Measurements from ENCODE around the gene MAST4. TPM values are rescaled to one million over a fixed set of nuclear protein-coding genes. Genes with fewer than 3 reads are reported as not detected.

The MAST4 gene
- total RNA-seq, 5 donors from 2014 or later (not counting 1 experiment from before 2014, with no cell fraction given): 26.1 to 35.5 (median 32.0) TPM

GRCh38 chr5:66867618-66868322 is 271.6 kb downstream of the MAST4 start:
- Mint-ChIP-seq H3K9me3 (no peaks in the 10 kb centered on the region), H3K27me3 (peaks cover 3 to 13% of the 10 kb centered on the region in 2 donors), H3K4me1 (no peaks in the 10 kb centered on the region), H3K27ac (no peak overlapping the region), H3K4me3 (no peak overlapping the region), H3K36me3 (no peaks in the 10 kb centered on the region)
- DNase-seq (no peak), ATAC-seq (replicated peaks in 1 of 4) (no peak)
- ChIA-PET CTCF (no interaction called here), POLR2A (interaction anchor here in 1 of 2 donors (0.6 kb wide), 1 partner anchor 100 kb away, joined by 5 read pairs; no protein-coding TSS in a partner anchor)
- Histone ChIP-seq H3K4me1 (ENCODE audit: control insufficient read depth in 1 of 2, extremely low read depth in 1 of 2, insufficient read depth in 2 of 2, low read length in 2 of 2) (no peaks in the 10 kb centered on the region), H3K4me3 (ENCODE audit: control insufficient read depth in 1 of 2, extremely low read depth in 1 of 2, low read length in 1 of 2) (no peak overlapping the region), H3K27me3 (replicated peaks in 1 of 2; ENCODE audit: control insufficient read depth in 2 of 2, extremely low read depth in 1 of 2, insufficient read depth in 2 of 2, low read length in 1 of 2) (peaks cover 0 to 9% of the 10 kb centered on the region in 2 experiments), H3K27ac (ENCODE audit: low read length) (no peak overlapping the region), H3K9me3 (no peaks in the 10 kb centered on the region), H3K36me3 (ENCODE audit: control insufficient read depth in 2 of 2, extremely low read depth in 1 of 2, insufficient read depth in 1 of 2, low read length in 1 of 2) (no peaks in the 10 kb centered on the region)
- no CpG with 5 or more reads among the region's 1 CpG for WGBS (ENCODE audit: insufficient coverage)

GRCh38 chr5:66869347-66869746 is 273.2 kb downstream of the MAST4 start:
- Mint-ChIP-seq H3K27me3 (peaks cover 3 to 5% of the 10 kb centered on the region in 2 donors), H3K9me3 (no peaks in the 10 kb centered on the region), H3K4me3 (no peak overlapping the region), H3K4me1 (no peaks in the 10 kb centered on the region), H3K36me3 (no peaks in the 10 kb centered on the region), H3K27ac (no peak overlapping the region)
- 83% methylated on average over 1 of the region's 6 CpGs for WGBS (ENCODE audit: insufficient coverage)
- ChIA-PET POLR2A (no interaction called here), CTCF (no interaction called here)
- H3K27ac ChIP-seq (ENCODE audit: low read length): no peak overlapping the region
- ATAC-seq (replicated peaks in 1 of 4) (no peak), DNase-seq (no peak)
- H3K9me3 ChIP-seq: no peaks in the 10 kb centered on the region
- H3K4me3 ChIP-seq (ENCODE audit: control insufficient read depth in 1 of 2, extremely low read depth in 1 of 2, low read length in 1 of 2): no peak overlapping the region
- H3K4me1 ChIP-seq (ENCODE audit: control insufficient read depth in 1 of 2, extremely low read depth in 1 of 2, insufficient read depth in 2 of 2, low read length in 2 of 2): no peaks in the 10 kb centered on the region
- no peaks in the 10 kb centered on the region for H3K36me3 ChIP-seq (ENCODE audit: control insufficient read depth in 2 of 2, extremely low read depth in 1 of 2, insufficient read depth in 1 of 2, low read length in 1 of 2)
- peaks cover 0 to 4% of the 10 kb centered on the region in 2 experiments for H3K27me3 ChIP-seq (replicated peaks in 1 of 2; ENCODE audit: control insufficient read depth in 2 of 2, extremely low read depth in 1 of 2, insufficient read depth in 2 of 2, low read length in 1 of 2)

GRCh38 chr5:66870708-66871107 is 274.5 kb downstream of the MAST4 start:
- ATAC-seq (replicated peaks in 1 of 4): no peak
- CTCF ChIA-PET: no interaction called here
- WGBS (ENCODE audit: insufficient coverage): 100% methylated on average over 1 of the region's 10 CpGs
- Histone ChIP-seq H3K27me3 (replicated peaks in 1 of 2; ENCODE audit: control insufficient read depth in 2 of 2, extremely low read depth in 1 of 2, insufficient read depth in 2 of 2, low read length in 1 of 2) (peaks cover 0 to 4% of the 10 kb centered on the region in 2 experiments), H3K4me3 (ENCODE audit: control insufficient read depth in 1 of 2, extremely low read depth in 1 of 2, low read length in 1 of 2) (no peak overlapping the region), H3K9me3 (no peaks in the 10 kb centered on the region), H3K36me3 (ENCODE audit: control insufficient read depth in 2 of 2, extremely low read depth in 1 of 2, insufficient read depth in 1 of 2, low read length in 1 of 2) (no peaks in the 10 kb centered on the region), H3K4me1 (ENCODE audit: control insufficient read depth in 1 of 2, extremely low read depth in 1 of 2, insufficient read depth in 2 of 2, low read length in 2 of 2) (no peaks in the 10 kb centered on the region), H3K27ac (ENCODE audit: low read length) (no peak overlapping the region)
- no peaks in the 10 kb centered on the region for H3K9me3 Mint-ChIP-seq
- H3K27me3 Mint-ChIP-seq: peaks cover 0 to 3% of the 10 kb centered on the region in 2 donors
- POLR2A ChIA-PET: no interaction called here
- no peaks in the 10 kb centered on the region for H3K36me3 Mint-ChIP-seq
- no peak overlapping the region for H3K4me3 Mint-ChIP-seq
- no peak for DNase-seq
- H3K27ac Mint-ChIP-seq: no peak overlapping the region
- H3K4me1 Mint-ChIP-seq: no peaks in the 10 kb centered on the region

- Mint-ChIP-seq H3K27ac (no peak overlapping the region), H3K4me3 (no peak overlapping the region), H3K4me1 (no peaks in the 10 kb centered on the region), H3K36me3 (no peaks in the 10 kb centered on the region), H3K9me3 (no peaks in the 10 kb centered on the region), H3K27me3 (no peaks in the 10 kb centered on the region)
- Histone ChIP-seq H3K4me1 (ENCODE audit: control insufficient read depth in 1 of 2, extremely low read depth in 1 of 2, insufficient read depth in 2 of 2, low read length in 2 of 2) (no peaks in the 10 kb centered on the region), H3K27ac (ENCODE audit: low read length) (no peak overlapping the region), H3K27me3 (replicated peaks in 1 of 2; ENCODE audit: control insufficient read depth in 2 of 2, extremely low read depth in 1 of 2, insufficient read depth in 2 of 2, low read length in 1 of 2) (peaks cover 0 to 4% of the 10 kb centered on the region in 2 experiments), H3K9me3 (no peaks in the 10 kb centered on the region), H3K36me3 (ENCODE audit: control insufficient read depth in 2 of 2, extremely low read depth in 1 of 2, insufficient read depth in 1 of 2, low read length in 1 of 2) (no peaks in the 10 kb centered on the region), H3K4me3 (ENCODE audit: control insufficient read depth in 1 of 2, extremely low read depth in 1 of 2, low read length in 1 of 2) (no peak overlapping the region)
- ChIA-PET POLR2A (no interaction called here), CTCF (no interaction called here)
- DNase-seq (no peak), ATAC-seq (replicated peaks in 1 of 4) (no peak)
- 96% methylated on average over 5 of the region's 5 CpGs for WGBS (ENCODE audit: insufficient coverage)
Measured at GRCh38 chr5:66871651-66872050, 275.5 kb downstream of the MAST4 start.

GRCh38 chr5:66872736-66873331 is 276.6 kb downstream of the MAST4 start:
- H3K9me3 ChIP-seq: no peaks in the 10 kb centered on the region
- H3K27me3 ChIP-seq (replicated peaks in 1 of 2; ENCODE audit: control insufficient read depth in 2 of 2, extremely low read depth in 1 of 2, insufficient read depth in 2 of 2, low read length in 1 of 2): peaks cover 0 to 4% of the 10 kb centered on the region in 2 experiments
- ChIA-PET CTCF (interaction anchor here in 1 of 2 donors (1.5 kb wide), 1 partner anchor 11 kb away, joined by 3 read pairs; no protein-coding TSS in a partner anchor), POLR2A (no interaction called here)
- ATAC-seq (replicated peaks in 1 of 4): no peak
- H3K36me3 ChIP-seq (ENCODE audit: control insufficient read depth in 2 of 2, extremely low read depth in 1 of 2, insufficient read depth in 1 of 2, low read length in 1 of 2): no peaks in the 10 kb centered on the region
- WGBS (ENCODE audit: insufficient coverage): 100% methylated on average over 2 of the region's 6 CpGs
- H3K4me1 ChIP-seq (ENCODE audit: control insufficient read depth in 1 of 2, extremely low read depth in 1 of 2, insufficient read depth in 2 of 2, low read length in 2 of 2): no peaks in the 10 kb centered on the region
- Mint-ChIP-seq H3K27ac (no peak overlapping the region), H3K36me3 (no peaks in the 10 kb centered on the region), H3K4me1 (no peaks in the 10 kb centered on the region), H3K27me3 (no peaks in the 10 kb centered on the region), H3K9me3 (no peaks in the 10 kb centered on the region), H3K4me3 (no peak overlapping the region)
- no peak for DNase-seq
- H3K27ac ChIP-seq (ENCODE audit: low read length): no peak overlapping the region
- H3K4me3 ChIP-seq (ENCODE audit: control insufficient read depth in 1 of 2, extremely low read depth in 1 of 2, low read length in 1 of 2): no peak overlapping the region

- POLR2A ChIA-PET: no interaction called here
- no peaks in the 10 kb centered on the region for H3K4me1 ChIP-seq (ENCODE audit: control insufficient read depth in 1 of 2, extremely low read depth in 1 of 2, insufficient read depth in 2 of 2, low read length in 2 of 2)
- no peaks in the 10 kb centered on the region for H3K36me3 Mint-ChIP-seq
Measured at GRCh38 chr5:66874004-66874403, 277.8 kb downstream of the MAST4 start.

More at GRCh38 chr5:66874004-66874403, 277.8 kb downstream of the MAST4 start:
- 85% methylated on average over 3 of the region's 3 CpGs for WGBS (ENCODE audit: insufficient coverage)
- DNase-seq: no peak
- no peaks in the 10 kb centered on the region for H3K9me3 Mint-ChIP-seq
- no peak overlapping the region for H3K27ac Mint-ChIP-seq
- Histone ChIP-seq H3K4me3 (ENCODE audit: control insufficient read depth in 1 of 2, extremely low read depth in 1 of 2, low read length in 1 of 2) (no peak overlapping the region), H3K9me3 (no peaks in the 10 kb centered on the region), H3K27me3 (replicated peaks in 1 of 2; ENCODE audit: control insufficient read depth in 2 of 2, extremely low read depth in 1 of 2, insufficient read depth in 2 of 2, low read length in 1 of 2) (peaks cover 0 to 4% of the 10 kb centered on the region in 2 experiments), H3K27ac (ENCODE audit: low read length) (no peak overlapping the region), H3K36me3 (ENCODE audit: control insufficient read depth in 2 of 2, extremely low read depth in 1 of 2, insufficient read depth in 1 of 2, low read length in 1 of 2) (no peaks in the 10 kb centered on the region)
- ATAC-seq (replicated peaks in 1 of 4): no peak
- no peak overlapping the region for H3K4me3 Mint-ChIP-seq
- no peaks in the 10 kb centered on the region for H3K4me1 Mint-ChIP-seq
- no peaks in the 10 kb centered on the region for H3K27me3 Mint-ChIP-seq
- CTCF ChIA-PET: interaction anchor here (1.5 to 1.6 kb wide), 2 partner anchors 9 to 10 kb away, joined by 3 read pairs; no protein-coding TSS in a partner anchor
